Esophagus muscularis mucosa (tissue), 3 donors: Measurements from ENCODE around the gene GPS1.

Experiments used
- CTCF ChIP-seq, 3 experiments: fragments of 200-600 bp in 2 of 3; fragments of 450-650 bp in 1 of 3; sonication (generic) in 2 of 3; IDR thresholded peaks; one replicate each; pipeline ENCODE4 v1.5.1; 2017 to 2019; ENCODE audit warnings: antibody characterized with exemption in 3 of 3, mild to moderate bottlenecking in 2 of 3, moderate library complexity in 1 of 3
- POLR2A ChIP-seq: fragments of 450-650 bp; IDR thresholded peaks from one replicate; pipeline ENCODE4 v1.6.1; 2017; ENCODE audit warnings: antibody characterized with exemption, moderate library complexity, mild to moderate bottlenecking, low read depth
- POLR2AphosphoS5 ChIP-seq, 2 donors: sonication (generic); formaldehyde crosslinking; IDR thresholded peaks; one replicate each; pipeline ENCODE4 v1.6.1; 2017; ENCODE audit warnings: antibody characterized with exemption in 2 of 2

GRCh38 chr17:82025401-82026107 lies 26.1 kb upstream of the GPS1 start:
- no peak for TF ChIP-seq CTCF (IDR thresholded peaks at IDR 0.05)
- TF ChIP-seq POLR2A, result no peak
- no peak for TF ChIP-seq POLR2AphosphoS5 (IDR thresholded peaks at IDR 0.05)
